HFFc6 (cell line): ENCODE data around the gene MLC1. TPM values are rescaled to one million over a fixed set of nuclear protein-coding genes. Genes with fewer than 3 reads are reported as not detected.

Source experiments
- DNase-seq: peaks from one replicate; pipeline ENCODE4 v3.0.0-alpha.2; 2018
- H3K27ac Mint-ChIP-seq: 2 replicates; pipeline ENCODE4 v1.8.0; 2020; ENCODE audit warnings: mild to moderate bottlenecking, mixed read lengths
- H3K27me3 Mint-ChIP-seq: 2 replicates; pipeline ENCODE4 v1.8.0; 2021; ENCODE audit warnings: mild to moderate bottlenecking, moderate library complexity, mixed read lengths; ENCODE audit not compliant: insufficient read depth
- H3K36me3 Mint-ChIP-seq: 2 replicates; pipeline ENCODE4 v1.8.0; 2021; ENCODE audit warnings: low read depth, mixed read lengths
- H3K4me1 Mint-ChIP-seq: 2 replicates; pipeline ENCODE4 v1.8.0; 2020; ENCODE audit warnings: low read depth, mixed read lengths
- H3K4me3 Mint-ChIP-seq: 2 replicates; pipeline ENCODE4 v1.8.0; 2020; ENCODE audit warnings: mild to moderate bottlenecking, moderate library complexity, mixed read lengths
- H3K9me3 Mint-ChIP-seq: 2 replicates; pipeline ENCODE4 v1.8.0; 2020; ENCODE audit warnings: mild to moderate bottlenecking, mixed read lengths
- total RNA-seq, 6 experiments: library from RNA; stranded (reverse); fragmentation: NEBNext Ultra II Directional; extraction: Animal tissue kit (Norgen Biotek cat#: 25700); gene quantifications; 2 replicates in 1 of 6; 3 replicates in 5 of 6; pipeline ENCODE4 v1.2.3, GENCODE V29; 2021
- TF ChIP-seq, protein P1 (sequence below): fragments of 200-600 bp; sonication (generic); IDR thresholded peaks from 2 replicates; pipeline ENCODE4 v1.5.0; 2021; ENCODE audit warnings: antibody characterized with exemption, mild to moderate bottlenecking

Gene MLC1
- total RNA-seq, 6 experiments from 2014 or later: not detected

DNA sequence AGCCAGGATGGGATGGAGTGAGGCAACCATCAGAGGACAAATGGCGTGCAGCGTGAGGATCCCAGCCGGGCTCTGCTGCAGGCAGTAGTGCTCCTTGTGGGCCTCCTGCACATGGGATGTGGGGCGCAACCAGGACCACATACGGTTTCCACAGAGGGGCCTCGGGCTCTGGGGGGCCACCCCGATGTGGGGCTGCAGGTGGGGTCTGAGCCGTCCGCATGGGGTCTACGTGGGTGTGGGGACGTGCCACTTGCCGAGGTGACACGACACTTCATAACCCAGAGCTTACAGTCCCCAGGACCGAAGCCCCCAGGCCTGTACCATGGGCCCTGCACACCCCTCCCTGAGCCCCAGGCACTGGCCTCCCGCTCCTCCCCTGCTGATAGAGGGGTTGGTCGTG is 37.9 kb downstream of the MLC1 start:
- TF ChIP-seq, protein P1, sequence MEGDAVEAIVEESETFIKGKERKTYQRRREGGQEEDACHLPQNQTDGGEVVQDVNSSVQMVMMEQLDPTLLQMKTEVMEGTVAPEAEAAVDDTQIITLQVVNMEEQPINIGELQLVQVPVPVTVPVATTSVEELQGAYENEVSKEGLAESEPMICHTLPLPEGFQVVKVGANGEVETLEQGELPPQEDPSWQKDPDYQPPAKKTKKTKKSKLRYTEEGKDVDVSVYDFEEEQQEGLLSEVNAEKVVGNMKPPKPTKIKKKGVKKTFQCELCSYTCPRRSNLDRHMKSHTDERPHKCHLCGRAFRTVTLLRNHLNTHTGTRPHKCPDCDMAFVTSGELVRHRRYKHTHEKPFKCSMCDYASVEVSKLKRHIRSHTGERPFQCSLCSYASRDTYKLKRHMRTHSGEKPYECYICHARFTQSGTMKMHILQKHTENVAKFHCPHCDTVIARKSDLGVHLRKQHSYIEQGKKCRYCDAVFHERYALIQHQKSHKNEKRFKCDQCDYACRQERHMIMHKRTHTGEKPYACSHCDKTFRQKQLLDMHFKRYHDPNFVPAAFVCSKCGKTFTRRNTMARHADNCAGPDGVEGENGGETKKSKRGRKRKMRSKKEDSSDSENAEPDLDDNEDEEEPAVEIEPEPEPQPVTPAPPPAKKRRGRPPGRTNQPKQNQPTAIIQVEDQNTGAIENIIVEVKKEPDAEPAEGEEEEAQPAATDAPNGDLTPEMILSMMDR: no peak
- no peaks in the 10 kb centered on the region for H3K4me1 Mint-ChIP-seq
- peaks cover 7% of the 10 kb centered on the region; the same call in 1 of the 2 replicates for H3K9me3 Mint-ChIP-seq
- no peak overlapping the region for H3K4me3 Mint-ChIP-seq
- DNase-seq: no peak
- H3K36me3 Mint-ChIP-seq: no peaks in the 10 kb centered on the region
- no peak overlapping the region for H3K27ac Mint-ChIP-seq
- peaks cover 25% of the 10 kb centered on the region for H3K27me3 Mint-ChIP-seq

DNA sequence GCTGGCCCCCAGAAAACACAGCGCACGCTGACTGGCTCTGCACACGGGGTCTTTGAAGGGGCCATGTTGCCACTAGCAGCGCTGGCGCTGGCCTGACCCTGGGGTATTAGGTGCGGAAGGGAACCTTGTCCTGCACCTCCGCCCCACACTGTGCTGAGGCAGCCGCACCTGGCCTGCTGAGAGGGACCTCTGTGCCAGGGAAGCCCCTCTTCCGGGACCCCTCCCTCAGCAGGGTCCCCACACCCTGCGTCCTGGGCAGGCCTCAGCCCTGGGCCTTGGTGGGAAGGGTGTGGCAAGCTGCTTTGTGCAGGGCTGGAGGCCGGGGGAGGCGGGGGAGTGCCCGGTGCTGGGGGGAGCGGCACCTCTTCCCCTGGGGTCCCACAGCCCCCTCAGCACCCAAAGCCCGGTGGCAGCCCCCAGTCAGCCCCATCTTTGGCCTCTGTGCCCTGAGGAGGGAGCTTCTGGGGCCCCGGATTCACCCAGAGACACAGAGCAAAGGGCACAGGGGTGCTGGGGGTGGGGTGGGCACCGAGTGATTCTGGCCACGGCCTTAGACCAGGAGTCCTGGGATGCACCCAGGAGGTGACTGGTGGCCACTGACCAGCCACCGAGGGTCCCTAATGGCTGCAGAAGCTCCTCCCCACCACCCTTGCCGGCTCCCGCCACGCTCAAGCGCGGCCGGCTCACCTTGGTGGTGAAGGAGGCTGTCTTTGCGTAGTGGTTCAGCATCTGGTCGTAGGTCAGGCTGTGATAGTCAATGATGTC is 38.6 kb downstream of the MLC1 start:
- peaks cover 5% of the 10 kb centered on the region; the same call in 1 of the 2 replicates for H3K9me3 Mint-ChIP-seq
- no peak overlapping the region for H3K4me3 Mint-ChIP-seq
- H3K4me1 Mint-ChIP-seq: no peaks in the 10 kb centered on the region
- H3K36me3 Mint-ChIP-seq: no peaks in the 10 kb centered on the region
- no peak for DNase-seq
- H3K27ac Mint-ChIP-seq: no peak overlapping the region
- TF ChIP-seq, protein P1: no peak
- H3K27me3 Mint-ChIP-seq: peaks cover 24% of the 10 kb centered on the region

DNA sequence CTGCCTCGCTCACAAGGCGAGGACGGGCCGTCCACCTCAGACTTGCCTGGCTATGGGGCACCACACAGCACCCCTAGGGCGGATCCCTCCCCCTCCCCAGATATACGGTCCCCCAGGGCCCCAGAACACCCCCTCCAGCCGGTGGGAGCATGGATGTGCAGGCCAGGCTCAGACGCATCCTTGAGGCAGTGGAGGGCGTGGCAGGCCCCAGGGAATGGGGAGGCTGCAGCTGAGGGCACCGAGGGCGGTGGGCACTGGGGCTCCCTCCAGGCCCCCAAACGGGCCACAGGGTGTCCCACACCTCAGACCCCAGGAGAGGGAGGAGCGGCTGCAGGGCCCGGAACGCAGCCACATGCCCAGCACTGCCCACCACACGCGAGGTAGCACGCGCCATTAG is 39.2 kb downstream of the MLC1 start:
- H3K4me3 Mint-ChIP-seq: no peak overlapping the region
- H3K4me1 Mint-ChIP-seq: no peaks in the 10 kb centered on the region
- no peak overlapping the region for H3K27ac Mint-ChIP-seq
- TF ChIP-seq, protein P1: no peak
- H3K36me3 Mint-ChIP-seq: no peaks in the 10 kb centered on the region
- H3K27me3 Mint-ChIP-seq: peaks cover 25% of the 10 kb centered on the region
- DNase-seq: no peak
- no peaks in the 10 kb centered on the region for H3K9me3 Mint-ChIP-seq

DNA sequence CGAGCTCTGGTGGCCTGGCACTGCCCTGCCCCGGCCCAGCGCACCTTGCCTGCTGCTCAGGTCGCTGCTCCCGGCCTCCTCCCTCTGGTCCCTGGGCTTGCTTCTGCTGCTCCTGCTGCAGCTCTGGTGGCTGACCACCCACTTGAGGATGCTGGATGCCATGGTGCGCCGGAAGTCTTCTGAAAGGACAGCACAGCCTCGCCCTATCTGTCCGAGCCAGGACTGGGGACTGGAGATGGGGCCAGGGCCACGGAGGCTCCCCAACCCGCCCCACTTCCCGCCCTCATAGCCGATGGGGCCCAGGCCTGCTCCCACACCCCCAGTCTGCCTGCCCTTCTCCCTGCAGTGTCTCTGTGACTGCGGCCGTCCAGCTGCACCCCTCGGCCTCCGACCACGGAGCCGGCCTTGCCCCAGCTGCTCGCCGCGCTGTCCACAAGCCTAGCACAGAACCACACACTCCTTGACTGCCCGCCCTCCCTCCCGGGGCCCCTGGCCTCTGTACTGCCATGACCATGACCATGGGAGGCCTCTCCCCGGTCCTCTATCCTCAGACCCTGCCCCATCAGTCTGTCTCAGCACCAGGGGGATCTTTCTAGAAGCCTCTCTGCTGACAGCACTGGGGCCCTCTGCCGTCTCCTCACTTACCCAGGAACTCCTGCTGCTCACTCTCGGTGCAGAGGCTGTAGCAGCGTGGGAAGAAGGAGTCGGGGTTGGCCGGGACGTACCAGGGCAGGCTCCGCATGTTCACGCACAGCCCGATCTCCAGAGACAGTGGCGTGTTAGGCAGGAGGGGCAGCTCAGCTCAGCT is 39.8 kb downstream of the MLC1 start:
- DNase-seq: no peak
- TF ChIP-seq, protein P1: no peak
- H3K4me3 Mint-ChIP-seq: no peak overlapping the region
- H3K27ac Mint-ChIP-seq: no peak overlapping the region
- no peaks in the 10 kb centered on the region for H3K36me3 Mint-ChIP-seq
- H3K9me3 Mint-ChIP-seq: no peaks in the 10 kb centered on the region
- peaks cover 24% of the 10 kb centered on the region for H3K27me3 Mint-ChIP-seq
- no peaks in the 10 kb centered on the region for H3K4me1 Mint-ChIP-seq

DNA sequence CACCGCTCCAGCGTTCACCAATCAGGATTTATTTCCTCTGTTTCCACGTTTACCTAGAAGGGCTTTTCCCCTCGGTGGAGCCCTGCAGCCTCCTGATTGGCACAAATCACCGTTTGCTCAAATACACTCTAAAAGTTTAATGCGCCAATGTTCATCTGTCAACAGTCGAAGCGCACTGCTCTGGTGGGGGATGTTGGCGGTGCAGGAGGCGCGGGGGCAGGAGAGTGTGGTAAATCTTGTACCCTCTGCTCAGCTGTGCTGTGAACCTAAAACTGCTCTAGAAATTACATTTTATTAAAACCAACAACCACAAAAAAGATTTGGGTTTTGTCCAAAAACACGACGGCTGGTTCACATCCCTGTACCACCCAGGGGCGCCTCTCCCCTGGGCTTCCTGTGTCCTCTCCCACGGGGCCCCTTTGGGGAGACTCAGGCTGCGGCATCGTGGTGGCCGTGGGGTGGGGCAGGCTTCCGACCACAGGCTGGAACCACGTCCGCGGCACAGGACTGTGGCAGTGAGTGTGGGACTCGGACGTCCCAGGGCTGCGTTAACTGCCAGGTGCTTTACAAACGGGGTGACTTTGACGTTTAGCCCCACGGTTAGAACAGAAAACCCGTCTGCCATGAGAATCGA is 40.6 kb downstream of the MLC1 start:
- Mint-ChIP-seq H3K27me3 (peaks cover 26% of the 10 kb centered on the region), H3K36me3 (no peaks in the 10 kb centered on the region; the same call in 1 of the 2 replicates), H3K9me3 (peaks cover under 1% of the 10 kb centered on the region; the same call in 1 of the 2 replicates), H3K27ac (no peak overlapping the region), H3K4me1 (no peaks in the 10 kb centered on the region), H3K4me3 (no peak overlapping the region)
- TF ChIP-seq, protein P1: no peak
- no peak for DNase-seq
